ENCODE measurements around the gene ZNF469.
"Not testable (repeated sequence)": the region's sequence is repeated elsewhere in the genome, so short reads cannot be mapped to it uniquely, and the experiment has no call there.

Gene ZNF469

GRCh38 chr16:88393571-88393970, 10.8 kb downstream of the ZNF469 start:
- no peak for DNase-seq

DNA sequence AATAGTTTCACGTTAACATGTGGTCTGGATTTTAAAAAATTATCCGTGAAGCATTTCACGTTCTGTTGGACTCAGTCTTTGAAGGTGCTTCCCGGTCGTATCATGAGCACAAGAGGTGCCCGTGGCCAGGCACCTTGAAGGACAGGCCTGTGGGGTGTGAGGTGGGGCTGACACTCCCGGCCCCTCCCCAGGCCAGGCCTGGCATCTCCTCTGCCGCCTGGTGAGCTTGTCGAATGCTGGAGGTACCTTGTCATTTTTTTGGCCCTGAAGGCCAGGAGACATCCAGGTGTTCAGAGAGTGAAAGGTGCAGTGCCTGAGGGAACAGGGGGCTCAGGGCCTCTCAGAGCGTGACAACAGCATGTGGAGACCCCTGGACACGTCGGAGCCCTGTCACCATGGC, 11.7 kb downstream of the ZNF469 start:
- DNase-seq, result no peak

DNA sequence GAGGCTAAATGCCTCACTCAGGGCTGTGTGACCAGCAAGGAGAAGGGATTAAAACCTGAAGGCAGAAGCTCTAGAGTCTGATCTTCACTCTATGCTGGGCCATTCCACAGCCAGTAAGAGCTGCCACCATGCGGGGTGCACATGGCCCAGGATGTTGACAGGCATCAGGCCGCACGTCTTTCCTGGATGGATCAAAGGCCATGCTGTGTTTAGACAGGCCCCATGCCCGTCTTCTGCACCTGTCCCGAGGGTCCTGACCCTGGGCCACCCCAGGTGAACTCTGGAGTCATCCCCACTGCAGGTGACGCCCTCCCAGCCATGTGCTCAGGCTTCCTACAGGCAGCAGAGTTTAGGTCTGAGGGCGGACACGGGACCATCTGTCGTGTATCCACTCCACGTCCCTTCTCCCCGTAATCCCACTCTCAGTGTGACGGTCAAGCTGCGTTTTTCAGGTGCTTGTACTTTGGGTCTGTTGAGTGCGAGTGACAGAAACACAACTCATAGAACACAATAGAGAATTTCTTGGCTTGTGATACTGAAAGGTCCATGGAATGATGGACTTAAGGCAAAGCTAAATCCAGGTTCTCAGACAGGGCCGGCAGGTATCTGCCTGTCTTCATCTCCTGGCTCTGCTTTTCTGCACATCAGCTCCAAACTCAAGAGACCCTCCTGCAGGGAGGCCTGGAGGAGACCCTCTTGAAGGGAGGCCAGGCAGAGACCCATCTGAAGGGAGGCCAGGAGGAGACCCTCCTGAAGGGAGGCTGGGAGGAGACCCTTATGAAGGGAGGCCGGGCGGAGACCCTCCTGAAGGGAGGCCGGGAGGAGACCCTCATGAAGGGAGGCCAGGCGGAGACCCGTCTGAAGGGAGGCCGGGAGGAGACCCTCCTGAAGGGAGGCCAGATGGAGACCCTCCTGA, 13.2 kb downstream of the ZNF469 start:
- no peak for DNase-seq

- no peak for DNase-seq
Measured at GRCh38 chr16:88398170-88398873, 15.6 kb downstream of the ZNF469 start.

DNA sequence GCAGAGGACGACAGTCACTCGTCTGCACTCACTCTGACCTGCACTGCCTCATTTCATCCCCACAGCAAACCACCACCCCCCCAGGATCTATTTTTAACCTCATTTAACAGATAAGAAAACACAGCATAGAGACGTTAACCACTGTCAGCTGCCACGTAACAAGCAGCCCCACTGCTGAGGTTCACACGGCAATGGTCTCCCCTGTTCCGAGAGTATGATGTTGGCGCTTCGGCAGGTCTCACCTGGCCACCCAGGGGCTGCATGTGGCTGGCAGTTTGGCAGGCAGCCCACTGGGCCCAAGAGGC, 16.1 kb downstream of the ZNF469 start:
- DNase-seq, result no peak

- no peak for DNase-seq
Measured at GRCh38 chr16:88400186-88400585, 17.4 kb downstream of the ZNF469 start.

GRCh38 chr16:88401604-88402246, 19.0 kb downstream of the ZNF469 start:
- no peak for DNase-seq

DNA sequence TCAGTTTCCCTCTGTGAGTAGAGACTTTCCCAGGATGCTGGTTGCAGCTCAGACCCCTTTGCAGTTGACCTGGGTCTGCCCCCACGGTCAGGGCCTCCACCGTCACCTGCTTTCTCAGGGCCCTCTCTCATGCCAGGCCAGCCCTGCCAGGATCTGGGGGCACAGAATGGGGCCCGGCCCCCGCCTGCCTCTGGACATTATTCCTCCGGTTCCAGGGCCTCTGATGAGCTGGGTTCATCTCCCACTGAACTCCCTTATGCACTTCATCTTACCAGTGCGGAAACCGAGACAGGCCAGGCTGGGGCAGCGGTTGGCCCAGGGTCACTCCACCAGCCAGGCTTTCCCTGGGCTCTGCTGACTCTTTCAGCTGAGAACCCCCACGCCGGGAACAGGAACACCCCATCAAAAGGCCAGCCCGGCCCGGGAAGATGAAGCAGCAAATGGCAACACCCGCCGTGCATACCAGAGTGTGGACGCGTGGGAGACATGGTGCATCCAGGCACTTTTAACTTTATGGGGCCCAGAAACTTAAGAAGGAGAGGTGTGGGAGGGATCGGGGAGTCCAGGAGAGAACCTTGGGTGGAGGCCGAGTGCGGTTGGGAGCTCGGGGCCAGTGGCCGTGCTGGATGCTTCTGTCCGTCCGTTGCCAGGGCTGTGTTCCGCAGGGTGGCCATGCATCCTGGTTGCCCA, 19.9 kb downstream of the ZNF469 start:
- no peak for DNase-seq

DNA sequence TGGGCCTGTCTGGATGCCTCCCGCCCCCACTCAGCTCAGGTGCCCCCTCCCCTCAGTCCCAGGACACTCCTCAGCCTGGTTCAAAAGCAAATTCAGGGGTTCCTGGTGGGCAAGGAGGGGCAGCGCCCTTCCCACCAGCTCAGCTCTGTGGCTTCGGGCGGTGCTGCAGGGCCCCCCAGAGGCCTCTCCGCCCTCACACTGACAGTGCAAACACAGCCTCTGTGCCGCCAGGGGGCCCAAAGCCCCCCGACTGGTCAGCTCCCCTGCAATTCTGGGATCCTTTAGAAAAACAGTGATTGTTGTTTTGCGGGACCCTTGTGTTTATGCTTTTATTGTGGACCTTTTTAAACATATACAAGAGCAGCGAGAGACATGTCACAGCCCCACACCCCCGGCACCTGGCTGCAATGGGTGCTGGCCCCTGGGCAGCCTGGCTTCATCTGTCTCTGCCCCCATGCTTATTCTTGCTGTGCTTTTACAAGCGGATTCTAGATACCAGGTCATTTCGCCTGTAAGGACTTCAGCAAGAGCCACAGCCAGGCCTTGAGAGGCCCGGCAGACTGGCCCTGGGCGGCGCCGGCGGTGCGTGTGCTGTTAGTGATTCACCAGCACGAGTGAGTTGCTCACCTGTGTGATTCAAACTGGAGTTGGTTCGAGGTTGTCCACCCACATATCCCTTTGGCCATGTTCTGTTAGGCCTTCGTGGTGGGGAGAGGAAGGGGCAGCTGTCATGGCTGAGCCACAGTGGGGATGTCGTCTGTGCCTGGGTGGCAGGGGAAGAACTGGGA, 21.2 kb downstream of the ZNF469 start:
- no peak for DNase-seq

- no peak for DNase-seq
Measured at GRCh38 chr16:88404769-88405168, 22.0 kb downstream of the ZNF469 start.

GRCh38 chr16:88405216-88406060, 22.7 kb downstream of the ZNF469 start:
- DNase-seq, result no peak

GRCh38 chr16:88406096-88407041, 23.6 kb downstream of the ZNF469 start:
- DNase-seq, result no peak

DNA sequence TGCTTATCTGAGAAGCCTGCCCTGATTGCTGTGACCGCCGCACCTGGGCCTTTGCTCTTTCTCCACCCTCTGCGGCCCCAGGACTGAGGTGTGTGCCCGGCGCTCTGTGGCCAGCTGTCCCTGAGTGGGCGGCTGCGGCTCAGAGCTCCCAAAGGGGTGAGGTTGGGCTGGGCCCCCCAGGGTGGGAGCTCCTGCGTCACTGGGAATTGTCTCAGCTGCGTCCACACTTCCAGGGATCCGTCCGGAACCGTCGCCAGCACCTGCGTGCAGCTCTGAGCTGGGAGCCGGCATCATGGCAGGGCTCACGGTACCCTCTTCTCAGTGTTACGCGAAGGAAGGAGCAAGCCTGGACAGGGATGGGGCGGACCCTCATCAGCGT, 24.3 kb downstream of the ZNF469 start:
- DNase-seq, result no peak

DNA sequence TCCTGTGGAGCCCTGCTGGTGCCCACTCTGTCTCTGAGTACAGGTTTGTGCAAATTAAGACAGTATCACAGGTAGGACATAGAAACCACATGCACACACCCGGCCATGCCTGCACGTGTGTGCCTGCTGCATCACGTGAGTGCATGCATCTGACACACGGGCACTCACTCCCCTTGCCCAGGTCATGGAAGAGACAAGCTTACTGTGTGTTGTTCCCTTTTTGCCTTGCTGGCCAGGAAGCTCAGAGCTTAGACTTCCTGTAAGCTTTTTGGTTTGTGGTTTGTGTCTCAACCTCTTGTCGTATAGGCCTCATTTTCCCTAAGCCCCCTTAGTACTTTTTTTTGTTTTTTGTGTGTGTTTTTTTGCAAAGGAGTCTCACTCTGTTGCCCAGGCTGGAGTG, 25.0 kb downstream of the ZNF469 start:
- DNase-seq, result no peak

DNA sequence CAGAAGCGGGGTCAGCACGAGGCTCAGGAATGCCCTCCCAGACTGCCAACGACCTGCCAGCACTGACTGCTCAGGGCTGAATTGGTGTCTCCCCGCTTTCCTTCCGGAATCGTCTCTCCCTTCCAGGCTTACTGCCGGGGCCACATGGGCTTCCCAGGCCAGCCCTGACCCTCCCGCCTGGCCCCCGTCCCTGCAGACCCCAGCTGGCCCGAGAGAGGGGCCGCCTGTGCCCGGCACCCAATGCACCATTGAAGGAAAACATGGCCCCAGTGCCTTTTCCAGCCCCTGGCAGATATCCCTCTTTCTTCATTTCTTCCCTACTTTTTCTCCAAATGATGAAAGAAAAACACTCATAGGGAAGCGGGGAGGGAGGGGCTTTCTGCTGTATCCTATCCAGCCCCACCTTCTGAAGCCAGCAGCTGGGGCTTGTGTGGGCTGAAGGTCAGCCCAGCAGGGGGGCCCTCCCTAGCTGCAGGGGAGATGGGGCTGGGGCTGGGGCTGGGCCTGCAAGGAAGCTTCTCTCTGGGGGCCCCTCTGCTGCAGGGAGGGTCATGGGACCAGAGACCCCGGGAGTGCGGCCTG, 25.9 kb downstream of the ZNF469 start:
- DNase-seq, result no peak

GRCh38 chr16:88409296-88410065, 26.7 kb downstream of the ZNF469 start:
- DNase-seq, result no peak

DNA sequence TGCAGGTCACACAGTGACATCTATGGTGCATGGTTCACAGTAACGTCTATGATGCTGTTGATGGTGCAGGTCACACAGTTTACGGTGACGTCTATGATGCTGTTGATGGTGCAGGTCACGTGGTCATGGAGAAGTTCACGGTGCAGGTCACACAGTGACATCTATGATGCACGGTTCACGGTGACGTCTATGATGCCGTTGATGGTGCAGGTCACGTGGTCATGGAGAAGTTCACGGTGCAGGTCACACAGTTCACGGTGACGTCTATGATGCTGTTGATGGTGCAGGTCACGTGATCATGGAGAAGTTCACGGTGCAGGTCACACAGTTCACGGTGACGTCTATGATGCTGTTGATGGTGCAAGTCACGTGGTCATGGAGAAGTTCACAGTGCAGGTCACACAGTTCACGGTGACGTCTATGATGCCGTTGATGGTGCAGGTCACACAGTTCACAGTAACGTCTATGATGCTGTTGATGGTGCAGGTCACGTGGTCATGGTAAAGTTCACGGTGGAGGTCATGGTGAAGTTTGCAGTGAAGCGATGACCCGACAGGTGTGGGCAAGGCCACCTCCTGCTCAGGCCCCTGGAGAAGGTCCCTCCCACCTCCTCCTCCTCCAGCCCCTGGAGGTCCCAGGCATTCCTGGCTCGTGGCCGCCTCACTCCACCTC, 27.7 kb downstream of the ZNF469 start:
- not testable (repeated sequence) for DNase-seq

GRCh38 chr16:88411951-88412576, 29.3 kb downstream of the ZNF469 start:
- no peak for DNase-seq
